GM18508 (cell line): ENCODE results near the gene PASD1.

Experiments used
- ATAC-seq: cut with Tn5 transposase; IDR thresholded peaks from one replicate; pipeline ENCODE4 v1.9.1; 2021; ENCODE audit warnings: moderate number of reproducible peaks; ENCODE audit not compliant: insufficient read depth, unreplicated experiment

The PASD1 gene

DNA sequence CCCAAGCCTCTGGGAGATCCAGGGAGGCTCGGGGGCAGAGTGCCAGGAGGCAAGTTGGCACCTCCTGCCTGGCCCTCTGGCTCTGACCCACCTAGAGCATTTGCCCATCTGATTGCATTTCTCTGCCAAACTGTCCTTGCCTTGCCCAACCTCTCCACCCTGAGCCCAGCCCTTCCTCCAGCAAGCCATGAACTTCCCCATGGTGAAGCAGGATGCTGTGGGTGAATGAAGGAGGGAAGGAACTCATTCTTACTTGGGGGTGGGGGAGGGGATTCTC lies 161.8 kb downstream of the PASD1 start:
- no peak for ATAC-seq
